ENCODE results near the gene PHIP. TPM values are rescaled to one million over a fixed set of nuclear protein-coding genes. Genes with fewer than 3 reads are reported as not detected.

PHIP gene
- total RNA-seq, 1 experiment from 2014 or later = 22.6 TPM

DNA sequence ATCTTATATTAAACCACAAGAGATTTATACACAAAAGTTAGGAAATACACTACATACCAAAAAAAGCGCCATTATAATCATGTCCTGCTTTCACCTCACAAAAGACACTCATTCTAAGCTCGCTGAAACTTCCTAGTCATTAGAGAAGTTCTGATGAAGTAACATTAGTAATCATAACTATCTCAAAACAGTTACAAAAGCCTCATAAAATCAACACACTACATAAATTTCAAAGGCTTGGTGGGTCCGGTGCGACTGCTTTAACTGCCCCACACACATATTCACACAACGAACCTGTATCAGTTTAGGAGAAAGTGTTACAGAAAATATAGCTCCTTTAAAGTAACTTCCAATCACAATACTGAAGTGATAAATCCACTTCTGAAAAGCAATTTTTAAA is 1.9 kb downstream of the PHIP start:
- Histone ChIP-seq H3K36me3 (ENCODE audit: control insufficient read depth in 1 of 2, insufficient read depth in 2 of 2, low read length in 2 of 2) (no peaks in the 10 kb centered on the region), H3K9ac (ENCODE audit: low read length) (peak overlapping the region; percentile 72), H3K27ac (ENCODE audit: low read depth, low read length) (no peak overlapping the region), H3K4me3 (replicated peaks in 1 of 2; ENCODE audit: low read depth in 1 of 2, low read length in 2 of 2) (peak overlapping the region; percentile 72 to 74), H2AFZ (ENCODE audit: low read depth, low read length, poor library complexity, severe bottlenecking) (no peak overlapping the region), H4K20me1 (ENCODE audit: insufficient read depth) (no peaks in the 10 kb centered on the region), H3K27me3 (ENCODE audit: insufficient read depth, low read length) (no peaks in the 10 kb centered on the region), H3K9me2 (ENCODE audit: insufficient read depth) (no peaks in the 10 kb centered on the region), H3K4me2 (ENCODE audit: low read length) (peak overlapping the region; percentile 82), H3K9me3 (ENCODE audit: control insufficient read depth in 1 of 2, insufficient read depth in 1 of 2, low read depth in 1 of 2, low read length in 2 of 2) (no peaks in the 10 kb centered on the region), H3K79me2 (ENCODE audit: insufficient read depth, low read length) (peaks cover 57% of the 10 kb centered on the region), H3K4me1 (ENCODE audit: control insufficient read depth in 1 of 2, insufficient read depth in 2 of 2, low read length in 2 of 2) (peaks cover 4 to 18% of the 10 kb centered on the region in 2 experiments; a peak in 3 of 4 replicates)
- TF ChIP-seq SRF (IDR thresholded peaks at IDR 0.05; ENCODE audit: low read depth) = no peak
- no peak for TF ChIP-seq POLR2AphosphoS5 (IDR thresholded peaks at IDR 0.05; ENCODE audit: low read depth, low read length)
- TF ChIP-seq SP1 (IDR thresholded peaks at IDR 0.05; ENCODE audit: low read depth) = no peak
- no peak for TF ChIP-seq ZFX (IDR thresholded peaks at IDR 0.05)
- no peak for TF ChIP-seq CBX3 (IDR thresholded peaks at IDR 0.05; ENCODE audit: low read depth)
- no peak for TF ChIP-seq SIN3A (IDR thresholded peaks at IDR 0.05; ENCODE audit: low read depth)
- TF ChIP-seq ZBTB33 (IDR thresholded peaks at IDR 0.05; ENCODE audit: extremely low read depth, insufficient replicate concordance, low read length) = no peak
- no peak for TF ChIP-seq EGR1 (IDR thresholded peaks at IDR 0.05; ENCODE audit: low read depth)
- no peak for TF ChIP-seq REST (IDR thresholded peaks at IDR 0.05; ENCODE audit: low read depth)
- no peak for TF ChIP-seq EZH2 (IDR thresholded peaks at IDR 0.05)
- TF ChIP-seq RAD21 (IDR thresholded peaks at IDR 0.05; ENCODE audit: low read depth) = no peak
- no peak for TF ChIP-seq ATF3 (IDR thresholded peaks at IDR 0.05)
- no peak for TF ChIP-seq MAX (IDR thresholded peaks at IDR 0.05)
- ChIA-PET CTCF (no interaction called here), RAD21 (ENCODE audit: low non-redundant PET in 1 of 2, low total read pairs in 2 of 2, uncharacterized antibody in 2 of 2, unreplicated experiment in 2 of 2) (no interaction called here), POLR2A (interaction anchor here (1.1 kb wide), 1 partner anchor 125 kb away, joined by 3 read pairs; no protein-coding TSS in a partner anchor)
- ATAC-seq (no peak), DNase-seq (ENCODE audit: low read depth, low spot score) (no peak)
- intact Hi-C loops (cut with micrococcal nuclease) = no loop called here
- BruUV-seq (replicated peaks) = TSS peak; percentile 48

Data from HCT116 (cell line).